ENCODE measurements around the gene RAPH1.

The RAPH1 gene

GRCh38 chr2:203366639-203367466 lies 168.2 kb downstream of the RAPH1 start:
- Histone ChIP-seq H3K27me3 (ENCODE audit: control insufficient read depth, insufficient read depth, low read length) (no peaks in the 10 kb centered on the region), H3K27ac (ENCODE audit: low read depth, low read length) (no peak overlapping the region), H3K9me3 (ENCODE audit: control insufficient read depth, insufficient read depth, low read depth, low read length) (peaks cover 5% of the 10 kb centered on the region; the same call in 1 of the 2 replicates), H3K9ac (ENCODE audit: low read length) (no peak overlapping the region), H3K4me1 (ENCODE audit: control insufficient read depth, insufficient read depth, low read length) (no peaks in the 10 kb centered on the region), H3K4me3 (ENCODE audit: low read depth, low read length) (no peak overlapping the region), H3K36me3 (ENCODE audit: control insufficient read depth, insufficient read depth, low read length) (peaks cover 37% of the 10 kb centered on the region)

- peaks cover 2% of the 10 kb centered on the region; the same call in 1 of the 2 replicates for H3K9me3 ChIP-seq (ENCODE audit: control insufficient read depth, insufficient read depth, low read depth, low read length)
- H3K27me3 ChIP-seq (ENCODE audit: control insufficient read depth, insufficient read depth, low read length), result no peaks in the 10 kb centered on the region
- H3K36me3 ChIP-seq (ENCODE audit: control insufficient read depth, insufficient read depth, low read length), result peaks cover 9% of the 10 kb centered on the region
- H3K4me3 ChIP-seq (ENCODE audit: low read depth, low read length), result no peak overlapping the region
- H3K27ac ChIP-seq (ENCODE audit: low read depth, low read length), result no peak overlapping the region
- H3K9ac ChIP-seq (ENCODE audit: low read length), result no peak overlapping the region
- no peaks in the 10 kb centered on the region for H3K4me1 ChIP-seq (ENCODE audit: control insufficient read depth, insufficient read depth, low read length)
These were observed 173.2 kb downstream of the RAPH1 start for GRCh38 chr2:203361922-203362321.

- H3K9ac ChIP-seq (ENCODE audit: low read length), result no peak overlapping the region
- H3K36me3 ChIP-seq (ENCODE audit: control insufficient read depth, insufficient read depth, low read length), result peaks cover 5% of the 10 kb centered on the region
- no peak overlapping the region for H3K27ac ChIP-seq (ENCODE audit: low read depth, low read length)
- peaks cover 2% of the 10 kb centered on the region; the same call in 1 of the 2 replicates for H3K9me3 ChIP-seq (ENCODE audit: control insufficient read depth, insufficient read depth, low read depth, low read length)
- no peaks in the 10 kb centered on the region for H3K27me3 ChIP-seq (ENCODE audit: control insufficient read depth, insufficient read depth, low read length)
- no peak overlapping the region for H3K4me3 ChIP-seq (ENCODE audit: low read depth, low read length)
- H3K4me1 ChIP-seq (ENCODE audit: control insufficient read depth, insufficient read depth, low read length), result no peaks in the 10 kb centered on the region
These were observed 173.6 kb downstream of the RAPH1 start for GRCh38 chr2:203361495-203361894.

GRCh38 chr2:203360833-203361430 lies 174.2 kb downstream of the RAPH1 start:
- no peak overlapping the region for H3K9ac ChIP-seq (ENCODE audit: low read length)
- no peak overlapping the region for H3K4me3 ChIP-seq (ENCODE audit: low read depth, low read length)
- 0 out of 2 replicates have a peak, but pooled peaks cover 3% of the 10 kb centered on the region for H3K36me3 ChIP-seq (ENCODE audit: control insufficient read depth, insufficient read depth, low read length)
- no peak overlapping the region for H3K27ac ChIP-seq (ENCODE audit: low read depth, low read length)
- no peaks in the 10 kb centered on the region for H3K4me1 ChIP-seq (ENCODE audit: control insufficient read depth, insufficient read depth, low read length)
- peaks cover 2% of the 10 kb centered on the region; the same call in 1 of the 2 replicates for H3K9me3 ChIP-seq (ENCODE audit: control insufficient read depth, insufficient read depth, low read depth, low read length)
- no peaks in the 10 kb centered on the region for H3K27me3 ChIP-seq (ENCODE audit: control insufficient read depth, insufficient read depth, low read length)

GRCh38 chr2:203359450-203359849 lies 175.7 kb downstream of the RAPH1 start:
- Histone ChIP-seq H3K4me1 (ENCODE audit: control insufficient read depth, insufficient read depth, low read length) (no peaks in the 10 kb centered on the region), H3K27ac (ENCODE audit: low read depth, low read length) (no peak overlapping the region), H3K9me3 (ENCODE audit: control insufficient read depth, insufficient read depth, low read depth, low read length) (peaks cover 2% of the 10 kb centered on the region; the same call in 1 of the 2 replicates), H3K36me3 (ENCODE audit: control insufficient read depth, insufficient read depth, low read length) (peaks cover 8% of the 10 kb centered on the region), H3K27me3 (ENCODE audit: control insufficient read depth, insufficient read depth, low read length) (no peaks in the 10 kb centered on the region), H3K4me3 (ENCODE audit: low read depth, low read length) (no peak overlapping the region), H3K9ac (ENCODE audit: low read length) (no peak overlapping the region)

- no peak overlapping the region for H3K9ac ChIP-seq (ENCODE audit: low read length)
- no peak overlapping the region; the same call in 1 of the 2 replicates for H3K27ac ChIP-seq (ENCODE audit: low read depth, low read length)
- no peaks in the 10 kb centered on the region for H3K27me3 ChIP-seq (ENCODE audit: control insufficient read depth, insufficient read depth, low read length)
- no peaks in the 10 kb centered on the region for H3K4me1 ChIP-seq (ENCODE audit: control insufficient read depth, insufficient read depth, low read length)
- no peak overlapping the region for H3K4me3 ChIP-seq (ENCODE audit: low read depth, low read length)
- H3K9me3 ChIP-seq (ENCODE audit: control insufficient read depth, insufficient read depth, low read depth, low read length), result peaks cover 2% of the 10 kb centered on the region; the same call in 1 of the 2 replicates
- H3K36me3 ChIP-seq (ENCODE audit: control insufficient read depth, insufficient read depth, low read length), result peaks cover 8% of the 10 kb centered on the region
These were observed 180.1 kb downstream of the RAPH1 start for GRCh38 chr2:203354966-203355365.

GRCh38 chr2:203352604-203353255 lies 182.4 kb downstream of the RAPH1 start:
- H3K27ac ChIP-seq (ENCODE audit: low read depth, low read length), result no peak overlapping the region
- no peaks in the 10 kb centered on the region for H3K9me3 ChIP-seq (ENCODE audit: control insufficient read depth, insufficient read depth, low read depth, low read length)
- no peak overlapping the region for H3K9ac ChIP-seq (ENCODE audit: low read length)
- H3K4me1 ChIP-seq (ENCODE audit: control insufficient read depth, insufficient read depth, low read length), result no peaks in the 10 kb centered on the region
- H3K4me3 ChIP-seq (ENCODE audit: low read depth, low read length), result no peak overlapping the region
- no peaks in the 10 kb centered on the region for H3K27me3 ChIP-seq (ENCODE audit: control insufficient read depth, insufficient read depth, low read length)
- peaks cover 5% of the 10 kb centered on the region for H3K36me3 ChIP-seq (ENCODE audit: control insufficient read depth, insufficient read depth, low read length)

- Histone ChIP-seq H3K36me3 (ENCODE audit: control insufficient read depth, insufficient read depth, low read length) (peaks cover 10% of the 10 kb centered on the region), H3K27me3 (ENCODE audit: control insufficient read depth, insufficient read depth, low read length) (no peaks in the 10 kb centered on the region), H3K9ac (ENCODE audit: low read length) (no peak overlapping the region), H3K9me3 (ENCODE audit: control insufficient read depth, insufficient read depth, low read depth, low read length) (no peaks in the 10 kb centered on the region), H3K27ac (ENCODE audit: low read depth, low read length) (no peak overlapping the region), H3K4me3 (ENCODE audit: low read depth, low read length) (no peak overlapping the region), H3K4me1 (ENCODE audit: control insufficient read depth, insufficient read depth, low read length) (0 out of 2 replicates have a peak, but pooled peaks cover 4% of the 10 kb centered on the region)
These were observed 187.7 kb downstream of the RAPH1 start for GRCh38 chr2:203347375-203347774.

- 0 out of 2 replicates have a peak, but pooled peaks cover 4% of the 10 kb centered on the region for H3K4me1 ChIP-seq (ENCODE audit: control insufficient read depth, insufficient read depth, low read length)
- H3K9ac ChIP-seq (ENCODE audit: low read length), result no peak overlapping the region
These were observed 188.5 kb downstream of the RAPH1 start for GRCh38 chr2:203346612-203347011.

GRCh38 chr2:203344667-203345066 lies 190.4 kb downstream of the RAPH1 start:
- Histone ChIP-seq H3K4me3 (ENCODE audit: low read depth, low read length) (no peak overlapping the region), H3K9me3 (ENCODE audit: control insufficient read depth, insufficient read depth, low read depth, low read length) (no peaks in the 10 kb centered on the region), H3K27ac (ENCODE audit: low read depth, low read length) (no peak overlapping the region), H3K9ac (ENCODE audit: low read length) (no peak overlapping the region), H3K27me3 (ENCODE audit: control insufficient read depth, insufficient read depth, low read length) (no peaks in the 10 kb centered on the region), H3K36me3 (ENCODE audit: control insufficient read depth, insufficient read depth, low read length) (peaks cover 10% of the 10 kb centered on the region), H3K4me1 (ENCODE audit: control insufficient read depth, insufficient read depth, low read length) (peaks cover 18% of the 10 kb centered on the region)

More at GRCh38 chr2:203346612-203347011, 188.5 kb downstream of the RAPH1 start:
- no peak overlapping the region for H3K27ac ChIP-seq (ENCODE audit: low read depth, low read length)
- H3K36me3 ChIP-seq (ENCODE audit: control insufficient read depth, insufficient read depth, low read length), result peaks cover 10% of the 10 kb centered on the region
- no peaks in the 10 kb centered on the region for H3K9me3 ChIP-seq (ENCODE audit: control insufficient read depth, insufficient read depth, low read depth, low read length)
- H3K27me3 ChIP-seq (ENCODE audit: control insufficient read depth, insufficient read depth, low read length), result no peaks in the 10 kb centered on the region
- H3K4me3 ChIP-seq (ENCODE audit: low read depth, low read length), result no peak overlapping the region
